Lower leg skin (tissue), 3 donors: ENCODE data around the gene KCND2.

Source experiments
- POLR2A ChIP-seq, 2 donors: fragments of 450-650 bp; IDR thresholded peaks; one replicate each; pipeline ENCODE4 v1.6.1; 2016 to 2017; ENCODE audit warnings: antibody characterized with exemption in 2 of 2, mild to moderate bottlenecking in 1 of 2, moderate library complexity in 1 of 2
- TF ChIP-seq, protein P1 (sequence below), 3 donors: fragments of 450-650 bp; IDR thresholded peaks; one replicate each; pipeline ENCODE4 v1.5.1; 2016; ENCODE audit warnings: antibody characterized with exemption in 3 of 3, mild to moderate bottlenecking in 3 of 3, moderate library complexity in 2 of 3

GRCh38 chr7:120564145-120564544 lies 291.2 kb downstream of the KCND2 start:
- TF ChIP-seq, protein P1, sequence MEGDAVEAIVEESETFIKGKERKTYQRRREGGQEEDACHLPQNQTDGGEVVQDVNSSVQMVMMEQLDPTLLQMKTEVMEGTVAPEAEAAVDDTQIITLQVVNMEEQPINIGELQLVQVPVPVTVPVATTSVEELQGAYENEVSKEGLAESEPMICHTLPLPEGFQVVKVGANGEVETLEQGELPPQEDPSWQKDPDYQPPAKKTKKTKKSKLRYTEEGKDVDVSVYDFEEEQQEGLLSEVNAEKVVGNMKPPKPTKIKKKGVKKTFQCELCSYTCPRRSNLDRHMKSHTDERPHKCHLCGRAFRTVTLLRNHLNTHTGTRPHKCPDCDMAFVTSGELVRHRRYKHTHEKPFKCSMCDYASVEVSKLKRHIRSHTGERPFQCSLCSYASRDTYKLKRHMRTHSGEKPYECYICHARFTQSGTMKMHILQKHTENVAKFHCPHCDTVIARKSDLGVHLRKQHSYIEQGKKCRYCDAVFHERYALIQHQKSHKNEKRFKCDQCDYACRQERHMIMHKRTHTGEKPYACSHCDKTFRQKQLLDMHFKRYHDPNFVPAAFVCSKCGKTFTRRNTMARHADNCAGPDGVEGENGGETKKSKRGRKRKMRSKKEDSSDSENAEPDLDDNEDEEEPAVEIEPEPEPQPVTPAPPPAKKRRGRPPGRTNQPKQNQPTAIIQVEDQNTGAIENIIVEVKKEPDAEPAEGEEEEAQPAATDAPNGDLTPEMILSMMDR (IDR thresholded peaks at IDR 0.05) = no peak
- no peak for TF ChIP-seq POLR2A (IDR thresholded peaks at IDR 0.05)
